AG09309 (cell line): ENCODE measurements around the gene C1orf94.
A peak's percentile ranks its signal among the peaks of the same experiment; 100 is the strongest.

Experiments
- DNase-seq: peaks from one replicate; pipeline ENCODE4 v3.0.0-alpha.2; 2010; ENCODE audit warnings: low read depth
- H3K4me3 ChIP-seq: 2 replicates; pipeline ENCODE4 v1.5.1; 2011; ENCODE audit warnings: mild to moderate bottlenecking, low read depth, low read length, moderate library complexity; ENCODE audit not compliant: control insufficient read depth
- CTCF ChIP-seq: IDR thresholded peaks from 2 replicates; pipeline ENCODE4 v1.5.1; 2011; ENCODE audit warnings: mild to moderate bottlenecking, low read depth, low read length, inconsistent platforms; ENCODE audit not compliant: insufficient read depth, control insufficient read depth; ENCODE audit errors: missing control alignments

C1orf94 gene

GRCh38 chr1:34147301-34147700 lies 29.4 kb upstream of the C1orf94 start:
- H3K4me3 ChIP-seq = no peak overlapping the region
- DNase-seq = no peak
- no peak for TF ChIP-seq CTCF

GRCh38 chr1:34149501-34149900 lies 27.2 kb upstream of the C1orf94 start:
- DNase-seq = no peak
- H3K4me3 ChIP-seq = no peak overlapping the region
- no peak for TF ChIP-seq CTCF

- DNase-seq = no peak
- no peak for TF ChIP-seq CTCF
- H3K4me3 ChIP-seq = no peak overlapping the region
Measured at GRCh38 chr1:34153246-34153645, 23.5 kb upstream of the C1orf94 start.

- no peak overlapping the region for H3K4me3 ChIP-seq
- no peak for TF ChIP-seq CTCF
- DNase-seq = no peak
Measured at GRCh38 chr1:34155860-34156259, 20.8 kb upstream of the C1orf94 start.

GRCh38 chr1:34156739-34157138 lies 20.0 kb upstream of the C1orf94 start:
- no peak for DNase-seq
- no peak for TF ChIP-seq CTCF
- no peak overlapping the region for H3K4me3 ChIP-seq

GRCh38 chr1:34162852-34163766 lies 13.6 kb upstream of the C1orf94 start:
- peak; percentile 97 for TF ChIP-seq CTCF
- H3K4me3 ChIP-seq = peak overlapping the region; percentile 90
- peak; percentile 94 for DNase-seq
